ENCODE measurements around the gene USP19.

Gene USP19, protein sequence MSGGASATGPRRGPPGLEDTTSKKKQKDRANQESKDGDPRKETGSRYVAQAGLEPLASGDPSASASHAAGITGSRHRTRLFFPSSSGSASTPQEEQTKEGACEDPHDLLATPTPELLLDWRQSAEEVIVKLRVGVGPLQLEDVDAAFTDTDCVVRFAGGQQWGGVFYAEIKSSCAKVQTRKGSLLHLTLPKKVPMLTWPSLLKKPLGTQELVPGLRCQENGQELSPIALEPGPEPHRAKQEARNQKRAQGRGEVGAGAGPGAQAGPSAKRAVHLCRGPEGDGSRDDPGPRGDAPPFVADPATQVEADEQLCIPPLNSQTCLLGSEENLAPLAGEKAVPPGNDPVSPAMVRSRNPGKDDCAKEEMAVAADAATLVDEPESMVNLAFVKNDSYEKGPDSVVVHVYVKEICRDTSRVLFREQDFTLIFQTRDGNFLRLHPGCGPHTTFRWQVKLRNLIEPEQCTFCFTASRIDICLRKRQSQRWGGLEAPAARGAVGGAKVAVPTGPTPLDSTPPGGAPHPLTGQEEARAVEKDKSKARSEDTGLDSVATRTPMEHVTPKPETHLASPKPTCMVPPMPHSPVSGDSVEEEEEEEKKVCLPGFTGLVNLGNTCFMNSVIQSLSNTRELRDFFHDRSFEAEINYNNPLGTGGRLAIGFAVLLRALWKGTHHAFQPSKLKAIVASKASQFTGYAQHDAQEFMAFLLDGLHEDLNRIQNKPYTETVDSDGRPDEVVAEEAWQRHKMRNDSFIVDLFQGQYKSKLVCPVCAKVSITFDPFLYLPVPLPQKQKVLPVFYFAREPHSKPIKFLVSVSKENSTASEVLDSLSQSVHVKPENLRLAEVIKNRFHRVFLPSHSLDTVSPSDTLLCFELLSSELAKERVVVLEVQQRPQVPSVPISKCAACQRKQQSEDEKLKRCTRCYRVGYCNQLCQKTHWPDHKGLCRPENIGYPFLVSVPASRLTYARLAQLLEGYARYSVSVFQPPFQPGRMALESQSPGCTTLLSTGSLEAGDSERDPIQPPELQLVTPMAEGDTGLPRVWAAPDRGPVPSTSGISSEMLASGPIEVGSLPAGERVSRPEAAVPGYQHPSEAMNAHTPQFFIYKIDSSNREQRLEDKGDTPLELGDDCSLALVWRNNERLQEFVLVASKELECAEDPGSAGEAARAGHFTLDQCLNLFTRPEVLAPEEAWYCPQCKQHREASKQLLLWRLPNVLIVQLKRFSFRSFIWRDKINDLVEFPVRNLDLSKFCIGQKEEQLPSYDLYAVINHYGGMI (N-terminal part only)

DNA sequence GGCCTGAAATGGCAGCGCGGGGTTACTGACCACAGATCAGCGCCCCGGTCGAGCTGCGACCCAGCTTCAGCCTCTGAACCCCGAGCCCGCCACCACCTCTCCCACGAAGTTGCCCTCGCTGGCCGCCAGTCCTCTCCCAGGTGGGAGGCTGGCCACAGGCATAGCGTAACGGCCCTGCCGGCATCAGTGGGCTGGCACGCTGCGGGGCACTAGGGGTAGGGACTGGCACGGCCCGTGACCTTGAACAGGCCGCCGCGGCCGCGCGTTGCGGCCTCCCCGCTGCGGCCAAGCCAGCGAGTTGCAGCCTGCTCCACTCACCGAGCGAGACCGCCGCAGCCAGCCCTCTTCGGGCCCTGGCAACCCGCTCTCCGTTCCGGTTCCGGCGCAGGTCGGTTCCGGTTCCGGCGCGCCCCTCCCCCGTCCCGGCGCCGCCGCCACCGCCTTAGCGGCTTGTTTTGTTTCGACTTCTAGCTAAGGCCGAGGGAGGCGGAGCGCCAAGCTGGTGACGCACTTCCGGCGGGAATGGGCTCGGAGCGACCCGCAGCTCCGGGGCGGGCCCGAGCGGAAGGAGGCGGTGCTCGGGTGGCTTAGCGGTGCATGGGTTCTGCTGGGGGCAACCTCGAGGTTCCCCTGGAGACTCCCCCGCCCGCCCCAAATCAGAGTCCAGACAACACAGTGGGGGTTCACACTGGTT lies at the start of gene USP19:
TSS of gene USP19 (minus strand) at position 386 of the 694 bp plus-strand sequence. CDS start 1,678 bp downstream, outside the sequence.
- TF ChIP-seq, protein P1, sequence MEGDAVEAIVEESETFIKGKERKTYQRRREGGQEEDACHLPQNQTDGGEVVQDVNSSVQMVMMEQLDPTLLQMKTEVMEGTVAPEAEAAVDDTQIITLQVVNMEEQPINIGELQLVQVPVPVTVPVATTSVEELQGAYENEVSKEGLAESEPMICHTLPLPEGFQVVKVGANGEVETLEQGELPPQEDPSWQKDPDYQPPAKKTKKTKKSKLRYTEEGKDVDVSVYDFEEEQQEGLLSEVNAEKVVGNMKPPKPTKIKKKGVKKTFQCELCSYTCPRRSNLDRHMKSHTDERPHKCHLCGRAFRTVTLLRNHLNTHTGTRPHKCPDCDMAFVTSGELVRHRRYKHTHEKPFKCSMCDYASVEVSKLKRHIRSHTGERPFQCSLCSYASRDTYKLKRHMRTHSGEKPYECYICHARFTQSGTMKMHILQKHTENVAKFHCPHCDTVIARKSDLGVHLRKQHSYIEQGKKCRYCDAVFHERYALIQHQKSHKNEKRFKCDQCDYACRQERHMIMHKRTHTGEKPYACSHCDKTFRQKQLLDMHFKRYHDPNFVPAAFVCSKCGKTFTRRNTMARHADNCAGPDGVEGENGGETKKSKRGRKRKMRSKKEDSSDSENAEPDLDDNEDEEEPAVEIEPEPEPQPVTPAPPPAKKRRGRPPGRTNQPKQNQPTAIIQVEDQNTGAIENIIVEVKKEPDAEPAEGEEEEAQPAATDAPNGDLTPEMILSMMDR (IDR thresholded peaks at IDR 0.05; ENCODE audit: insufficient read depth, low read depth, low read length, missing control alignments) = no peak
- peak within 1 kb of the TSS; percentile 90 for H3K4me3 ChIP-seq (ENCODE audit: low read length)
- DNase-seq (ENCODE audit: low read depth) = peak; percentile 92

DNA sequence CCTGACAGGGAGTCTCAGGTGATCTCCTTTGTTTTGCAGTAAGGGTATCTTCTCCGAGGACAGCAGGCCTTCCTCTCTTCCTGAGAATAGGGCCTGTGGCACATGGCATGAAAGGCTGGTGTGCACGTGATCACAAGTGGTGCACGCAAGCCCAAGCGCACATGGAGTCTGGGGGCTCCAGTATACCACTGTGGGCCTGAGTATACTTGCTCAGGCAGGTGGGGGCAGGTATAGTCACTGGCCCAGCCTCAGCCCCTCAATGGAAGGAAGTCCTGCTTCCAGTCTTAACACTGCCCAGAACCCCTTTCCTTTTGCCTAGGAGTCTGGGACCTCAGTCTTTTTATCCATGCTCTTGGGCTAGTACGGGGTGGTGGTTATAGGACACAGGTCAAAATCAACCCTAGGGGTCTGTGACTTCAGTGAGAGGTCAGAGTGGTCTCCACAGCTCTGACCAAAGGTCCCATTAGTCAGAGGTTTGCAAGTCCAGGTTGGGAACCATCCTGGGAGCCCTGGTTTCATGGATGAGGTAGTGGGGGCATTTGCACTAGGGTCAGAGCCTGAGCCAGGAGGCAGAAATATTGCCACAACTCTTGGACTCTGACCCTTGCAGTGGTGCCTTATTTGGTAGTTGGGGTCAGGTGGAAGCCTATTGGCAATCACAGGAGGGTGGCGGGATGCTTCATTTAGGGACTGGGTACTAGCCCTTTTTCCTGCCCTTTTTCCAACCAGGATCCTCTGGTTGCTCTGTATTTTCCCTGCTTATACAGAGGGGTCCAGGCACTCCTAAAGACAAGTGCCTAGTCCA lies 46.3 kb upstream of the USP19 start:
- TF ChIP-seq, protein P1 (IDR thresholded peaks at IDR 0.05; ENCODE audit: insufficient read depth, low read depth, low read length, missing control alignments) = no peak
- no peak for DNase-seq (ENCODE audit: low read depth)
- H3K4me3 ChIP-seq (ENCODE audit: low read length) = peak overlapping the region; percentile 78

DNA sequence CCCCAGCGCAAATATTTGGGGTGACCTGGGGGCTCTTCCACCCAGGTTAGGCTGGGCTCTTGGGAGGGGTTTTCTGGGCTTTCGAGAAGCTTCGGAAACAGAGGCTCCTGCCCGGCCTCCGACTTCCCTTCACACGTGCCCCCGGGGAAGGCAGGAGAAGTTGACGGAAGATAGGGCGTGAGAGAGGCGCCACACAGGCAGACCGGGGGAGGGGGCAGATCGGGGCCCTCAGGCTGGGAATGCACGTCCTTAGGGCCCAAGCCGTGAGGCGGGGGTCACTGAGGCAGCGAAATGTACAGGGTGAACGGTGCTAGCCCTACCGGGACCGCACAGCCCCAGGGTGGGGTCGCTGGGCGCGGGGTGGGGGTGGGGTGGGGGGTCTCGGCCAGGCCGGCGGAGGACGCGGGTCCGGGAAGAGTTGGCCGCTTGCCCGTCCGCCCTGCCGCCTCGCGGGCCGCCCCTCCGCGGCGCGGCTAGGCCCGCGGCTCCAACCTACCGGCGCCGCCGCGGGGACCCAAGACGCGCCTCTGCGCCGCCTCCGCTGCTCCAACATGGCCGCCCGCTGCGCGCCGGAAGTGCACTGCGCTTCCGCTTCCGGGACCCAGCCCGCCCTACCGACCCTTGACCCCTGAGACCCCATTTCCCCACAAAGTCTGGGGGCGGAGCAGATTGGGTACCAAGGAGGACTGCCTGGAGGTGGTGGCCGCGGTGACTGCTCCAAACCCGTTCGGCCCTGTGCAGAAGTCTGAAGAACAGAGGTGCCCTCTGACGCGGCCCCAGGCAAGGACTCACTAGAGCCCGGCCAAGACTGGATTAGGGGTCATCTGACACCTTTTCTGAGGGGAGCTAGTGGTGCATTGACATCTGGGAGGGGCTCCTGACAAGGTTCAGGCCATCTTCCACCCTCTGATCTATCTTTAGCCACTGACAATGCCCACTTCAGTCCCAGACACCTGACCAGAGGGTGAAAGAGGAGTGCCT lies 45.4 kb upstream of the USP19 start, which contains the start of gene CCDC71:
TSS of gene CCDC71 (minus strand) at position 561 of the 981 bp plus-strand sequence. CDS start 2,123 bp downstream, outside the sequence.
- TF ChIP-seq, protein P1 (IDR thresholded peaks at IDR 0.05; ENCODE audit: insufficient read depth, low read depth, low read length, missing control alignments) = no peak
- peak within 1 kb of the TSS; percentile 78 for H3K4me3 ChIP-seq (ENCODE audit: low read length)
- DNase-seq (ENCODE audit: low read depth) = peak; percentile 64

DNA sequence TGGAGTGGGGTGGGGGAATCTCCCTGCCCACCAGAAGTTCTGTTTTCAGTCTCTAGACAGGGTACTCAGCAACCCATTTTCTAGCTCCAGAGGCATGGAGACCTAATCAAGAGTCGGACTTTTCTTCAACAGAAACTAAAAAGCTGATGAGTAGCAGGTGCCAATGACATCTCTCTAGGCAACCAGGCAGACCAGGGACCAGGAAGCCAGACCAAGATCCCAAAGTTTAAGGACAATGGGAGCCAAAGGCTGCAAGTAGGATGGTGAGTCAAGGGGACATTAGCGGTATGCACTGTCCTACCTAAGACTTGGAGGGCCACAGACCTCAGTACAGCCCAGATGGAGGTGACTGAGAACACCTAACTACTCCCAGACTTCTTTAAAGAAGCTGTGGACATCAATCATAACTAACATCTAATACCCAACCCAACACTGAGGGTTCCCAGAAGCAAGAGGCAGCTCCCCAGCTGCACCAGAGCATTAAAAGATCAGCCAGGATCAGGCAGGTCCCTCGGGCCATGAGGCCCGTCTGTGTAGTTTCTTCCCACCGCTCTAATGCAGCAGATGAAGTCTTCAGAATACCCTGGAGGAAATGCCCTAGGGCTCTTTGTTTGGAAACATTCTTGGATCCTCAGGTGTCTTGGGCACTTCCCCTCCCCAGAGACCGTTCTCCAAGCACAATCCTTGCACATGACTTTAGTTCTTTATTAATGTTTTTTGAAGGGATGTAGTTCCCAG lies 44.5 kb upstream of the USP19 start:
- peak overlapping the region; percentile 78 for H3K4me3 ChIP-seq (ENCODE audit: low read length)
- TF ChIP-seq, protein P1 (IDR thresholded peaks at IDR 0.05; ENCODE audit: insufficient read depth, low read depth, low read length, missing control alignments) = no peak
- DNase-seq (ENCODE audit: low read depth) = no peak

DNA sequence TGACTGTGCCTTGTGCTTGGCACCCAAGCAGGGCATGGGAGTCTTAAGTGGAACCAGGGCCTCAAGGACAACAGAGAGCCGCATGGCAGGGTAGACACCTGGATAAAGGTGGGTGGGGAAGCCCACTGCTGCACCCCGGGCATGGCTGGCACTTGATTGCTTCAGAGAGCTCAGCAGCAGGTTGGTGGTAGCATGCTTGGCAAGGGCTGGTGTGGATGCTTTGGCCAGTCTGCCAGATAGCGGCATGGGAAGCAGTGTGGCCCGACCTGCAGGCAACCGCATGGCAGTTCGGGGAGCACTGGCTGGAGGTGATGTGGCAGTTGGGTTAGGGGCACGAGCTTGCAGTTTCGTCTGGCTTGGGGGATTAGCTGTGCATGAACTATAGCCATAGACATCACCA lies 43.0 kb upstream of the USP19 start:
- TF ChIP-seq, protein P1 (IDR thresholded peaks at IDR 0.05; ENCODE audit: insufficient read depth, low read depth, low read length, missing control alignments) = no peak
- H3K4me3 ChIP-seq (ENCODE audit: low read length) = no peak overlapping the region
- DNase-seq (ENCODE audit: low read depth) = no peak

Data from epithelial cell of esophagus (primary cell).